GM10266 (cell line): ENCODE measurements around the gene CACNB4.

Experiments
- DNase-seq: peaks from one replicate; pipeline ENCODE4 v3.0.0; 2012; ENCODE audit errors: extremely low spot score
- TF ChIP-seq, protein P1 (sequence below): IDR thresholded peaks from 2 replicates; pipeline ENCODE4 v1.5.1; 2012; ENCODE audit warnings: mild to moderate bottlenecking, low read depth; ENCODE audit not compliant: control insufficient read depth, insufficient read depth; ENCODE audit errors: missing control alignments

Gene CACNB4

DNA sequence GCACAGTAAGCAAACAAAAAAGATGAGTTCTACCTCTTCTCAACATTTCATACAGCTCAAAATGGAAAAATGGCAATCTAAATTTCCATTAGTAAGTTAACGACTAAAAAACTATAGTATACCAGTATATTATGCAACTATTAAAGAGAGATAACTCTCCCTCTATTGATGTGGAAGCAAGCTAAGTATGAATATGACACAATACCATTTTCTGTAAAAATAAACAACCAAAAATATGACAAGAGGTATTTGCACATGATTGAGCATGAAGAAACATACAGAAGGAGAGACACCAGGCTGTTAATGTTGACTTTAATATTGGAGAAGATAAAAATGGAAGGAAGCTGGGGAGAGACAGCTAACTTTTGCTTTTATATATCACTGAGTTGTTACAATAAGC lies 167.1 kb downstream of the CACNB4 start:
- TF ChIP-seq, protein P1, sequence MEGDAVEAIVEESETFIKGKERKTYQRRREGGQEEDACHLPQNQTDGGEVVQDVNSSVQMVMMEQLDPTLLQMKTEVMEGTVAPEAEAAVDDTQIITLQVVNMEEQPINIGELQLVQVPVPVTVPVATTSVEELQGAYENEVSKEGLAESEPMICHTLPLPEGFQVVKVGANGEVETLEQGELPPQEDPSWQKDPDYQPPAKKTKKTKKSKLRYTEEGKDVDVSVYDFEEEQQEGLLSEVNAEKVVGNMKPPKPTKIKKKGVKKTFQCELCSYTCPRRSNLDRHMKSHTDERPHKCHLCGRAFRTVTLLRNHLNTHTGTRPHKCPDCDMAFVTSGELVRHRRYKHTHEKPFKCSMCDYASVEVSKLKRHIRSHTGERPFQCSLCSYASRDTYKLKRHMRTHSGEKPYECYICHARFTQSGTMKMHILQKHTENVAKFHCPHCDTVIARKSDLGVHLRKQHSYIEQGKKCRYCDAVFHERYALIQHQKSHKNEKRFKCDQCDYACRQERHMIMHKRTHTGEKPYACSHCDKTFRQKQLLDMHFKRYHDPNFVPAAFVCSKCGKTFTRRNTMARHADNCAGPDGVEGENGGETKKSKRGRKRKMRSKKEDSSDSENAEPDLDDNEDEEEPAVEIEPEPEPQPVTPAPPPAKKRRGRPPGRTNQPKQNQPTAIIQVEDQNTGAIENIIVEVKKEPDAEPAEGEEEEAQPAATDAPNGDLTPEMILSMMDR, result no peak
- no peak for DNase-seq

GRCh38 chr2:151931030-151931611 lies 167.7 kb downstream of the CACNB4 start:
- TF ChIP-seq, protein P1, result no peak
- DNase-seq, result no peak

- TF ChIP-seq, protein P1, result no peak
- no peak for DNase-seq
These were observed 168.8 kb downstream of the CACNB4 start for GRCh38 chr2:151930042-151930441.

DNA sequence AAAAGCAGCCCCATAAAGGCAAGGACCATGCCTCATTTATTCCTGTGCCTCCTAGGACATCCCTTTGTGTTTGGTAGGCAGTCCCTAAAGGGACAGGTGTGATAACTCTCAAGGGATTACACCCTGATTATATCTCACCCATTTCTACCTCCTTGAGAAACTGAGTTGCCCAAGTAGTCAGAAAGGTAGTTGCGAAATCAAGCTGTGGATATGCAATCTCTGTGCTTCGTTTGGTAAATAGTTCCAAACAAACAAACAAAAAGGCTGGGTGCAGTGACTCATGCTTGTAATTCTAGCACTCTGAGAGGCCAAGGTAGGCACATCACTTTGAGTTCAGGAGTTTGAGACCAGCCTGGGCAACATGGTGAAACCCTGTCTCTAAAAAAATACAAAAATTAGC lies 170.5 kb downstream of the CACNB4 start:
- no peak for DNase-seq
- TF ChIP-seq, protein P1, result no peak

DNA sequence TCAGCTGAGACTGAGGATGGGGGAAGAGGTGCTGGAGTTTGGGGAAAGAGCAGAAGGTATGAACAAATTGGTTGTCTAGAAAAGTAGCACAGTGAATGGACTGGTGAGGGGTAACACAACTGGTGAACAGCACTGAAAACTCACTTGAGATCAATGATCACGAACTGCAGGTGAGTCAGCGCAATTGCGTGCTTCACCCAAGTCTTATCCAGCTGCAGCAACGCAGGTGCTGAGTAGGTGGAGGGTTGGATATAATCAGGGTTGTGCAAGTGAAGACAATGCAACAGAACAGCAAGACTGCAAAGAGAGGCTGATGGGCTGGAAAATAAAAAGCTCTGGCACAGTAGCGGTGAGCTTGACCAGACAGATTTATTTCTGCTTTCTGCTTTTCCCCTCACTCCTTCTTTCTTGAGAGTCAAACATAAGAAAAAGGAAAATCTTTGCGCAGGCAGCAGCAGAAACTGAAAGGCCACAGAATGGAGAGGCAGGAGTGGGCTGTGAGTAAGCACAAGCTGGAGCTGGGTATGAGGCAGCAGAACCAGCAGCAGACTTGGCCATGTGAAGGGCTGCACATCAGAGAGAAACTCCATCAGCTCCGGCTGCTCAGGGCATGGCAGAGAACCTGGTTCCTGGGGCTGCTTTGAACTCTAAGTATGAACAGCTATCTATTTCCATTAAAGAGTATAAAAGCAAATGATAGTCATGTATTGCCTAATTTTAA lies 171.2 kb downstream of the CACNB4 start:
- DNase-seq, result no peak
- TF ChIP-seq, protein P1, result no peak

- TF ChIP-seq, protein P1, result no peak
- DNase-seq, result no peak
These were observed 175.8 kb downstream of the CACNB4 start for GRCh38 chr2:151922845-151923666.
